NCI-H2227 treated with DMSO at 0.1 percent for 48 hours (cell line): ENCODE data around the gene NCOA3.
"Not testable (repeated sequence)": the region's sequence is repeated elsewhere in the genome, so short reads cannot be mapped to it uniquely, and the experiment has no call there.

Experiments used
- DNase-seq: peaks from one replicate; lab custom pipeline; 2025; lab: John Stamatoyannopoulos, UW

The NCOA3 gene

DNA sequence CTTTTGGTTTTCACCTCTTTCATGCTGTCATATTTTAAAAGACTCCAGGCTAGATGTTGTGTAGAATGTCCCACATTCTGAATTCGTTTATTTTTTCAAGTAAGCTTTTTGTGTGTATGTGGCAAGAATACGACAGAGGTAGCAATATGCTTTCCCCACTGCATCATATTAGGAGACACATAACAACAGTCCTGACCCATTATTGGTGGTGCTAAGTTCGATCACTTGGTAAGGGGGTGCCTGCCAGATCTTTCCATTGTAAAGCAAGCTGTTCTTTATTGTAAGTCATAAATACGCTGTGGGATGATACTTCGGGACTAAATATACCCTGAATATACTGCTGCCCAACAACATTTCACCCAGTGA, 588 bp upstream of the NCOA3 start:
- no peak for DNase-seq

DNA sequence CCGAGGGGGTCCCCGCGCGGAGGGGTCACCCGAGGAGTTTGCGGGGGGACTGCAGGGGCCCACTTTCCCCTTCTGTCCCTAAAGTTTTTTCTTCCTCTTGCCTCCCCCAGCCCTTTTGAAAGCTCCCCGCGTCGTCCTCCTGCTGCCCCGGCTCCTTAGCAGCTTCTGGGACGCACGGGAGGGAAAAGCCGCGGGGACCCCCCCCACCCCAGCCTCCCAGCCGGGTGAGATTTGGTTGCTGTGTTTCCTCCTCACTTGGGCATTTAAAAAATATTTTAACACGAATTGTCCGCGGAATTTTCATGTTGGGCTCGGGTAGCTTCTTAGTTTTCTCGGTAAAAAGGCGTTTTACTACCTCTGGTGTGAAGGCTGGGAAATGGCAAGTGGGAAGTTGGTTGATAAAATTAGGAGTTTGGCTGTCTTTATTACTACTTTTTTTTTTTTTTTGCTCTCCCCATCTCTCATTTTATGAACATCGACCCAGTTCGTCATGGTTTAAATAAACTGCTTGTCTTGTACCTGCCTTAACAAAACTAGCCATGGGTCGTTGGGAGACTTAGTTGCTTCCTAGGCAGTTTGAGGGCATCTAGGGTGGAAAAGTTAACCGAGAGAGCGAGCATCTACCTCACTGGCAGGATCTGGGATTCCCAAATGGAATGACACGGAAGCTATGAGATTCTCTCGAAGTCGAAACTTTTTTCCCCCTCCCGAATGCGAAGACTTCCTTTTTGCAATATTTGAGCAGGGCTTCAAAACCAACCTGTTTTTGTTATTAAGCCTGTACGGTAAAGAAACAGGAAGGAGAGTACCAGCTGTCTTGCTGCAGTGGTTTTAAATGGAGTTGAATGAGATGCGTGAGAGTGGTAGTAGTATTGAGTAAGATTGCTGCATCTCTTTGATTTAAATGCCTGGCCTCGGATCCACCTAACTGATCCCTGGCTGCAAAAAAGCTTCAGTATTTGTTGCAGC, 868 bp downstream of the NCOA3 start:
- DNase-seq: peak; percentile 18

DNA sequence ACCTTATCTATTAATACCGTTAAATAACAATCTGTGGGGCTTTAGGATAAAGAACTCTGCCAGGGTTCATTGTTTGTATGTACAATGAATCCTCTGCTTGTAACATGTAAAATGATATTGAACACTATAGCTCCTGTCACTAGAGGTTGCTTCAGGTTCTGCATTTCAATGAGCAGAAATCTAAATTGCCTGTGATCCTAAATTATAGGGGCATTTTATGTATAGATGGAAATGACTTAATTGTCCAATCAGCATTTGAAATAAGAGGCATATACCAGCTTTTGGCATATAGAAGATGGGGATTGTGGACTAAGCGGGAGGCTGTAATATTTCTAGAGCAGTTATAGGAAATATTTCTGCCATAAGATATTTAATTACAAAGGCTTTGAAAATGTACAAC, 2.0 kb downstream of the NCOA3 start:
- no peak for DNase-seq

DNA sequence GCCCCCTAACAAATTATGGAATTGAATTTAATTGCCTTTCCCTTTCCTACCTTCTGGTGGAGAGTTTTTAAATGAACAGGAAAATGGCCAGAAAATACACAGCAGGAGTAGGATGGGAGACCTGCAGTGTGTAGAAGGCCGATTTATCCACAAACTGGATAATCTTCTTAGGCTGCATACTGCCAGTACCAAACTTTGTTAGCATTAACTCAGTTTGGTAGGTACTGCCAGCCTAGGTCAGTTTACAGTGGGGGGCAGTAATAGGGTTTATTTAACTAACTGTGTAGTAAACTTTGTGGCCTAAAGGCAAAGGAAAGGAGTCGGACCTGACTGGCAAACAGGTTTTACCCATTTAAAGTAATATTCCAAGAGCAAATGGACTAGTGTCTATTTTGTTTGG, 4.6 kb downstream of the NCOA3 start:
- DNase-seq: no peak

DNA sequence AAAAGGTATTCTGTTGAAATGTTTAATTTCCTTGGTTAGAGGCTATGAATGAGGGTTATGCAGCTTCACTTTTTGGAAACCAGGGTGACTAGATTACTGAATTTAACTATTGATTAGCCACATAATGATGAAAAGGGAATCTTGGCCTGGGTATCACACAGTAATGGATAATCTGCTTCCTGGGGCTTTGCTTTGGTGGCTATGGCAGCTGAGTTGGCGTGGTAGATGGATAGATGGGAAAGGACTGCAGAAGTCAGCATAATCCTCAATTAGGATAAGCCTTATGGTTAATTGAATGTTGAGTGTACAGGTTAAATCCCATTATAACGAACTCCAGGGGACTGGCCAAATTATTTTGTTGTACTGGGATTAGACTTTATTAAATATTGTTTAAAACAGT, 5.2 kb downstream of the NCOA3 start:
- DNase-seq: no peak

GRCh38 chr20:47507275-47507981, 5.7 kb downstream of the NCOA3 start:
- DNase-seq: not testable (repeated sequence)

DNA sequence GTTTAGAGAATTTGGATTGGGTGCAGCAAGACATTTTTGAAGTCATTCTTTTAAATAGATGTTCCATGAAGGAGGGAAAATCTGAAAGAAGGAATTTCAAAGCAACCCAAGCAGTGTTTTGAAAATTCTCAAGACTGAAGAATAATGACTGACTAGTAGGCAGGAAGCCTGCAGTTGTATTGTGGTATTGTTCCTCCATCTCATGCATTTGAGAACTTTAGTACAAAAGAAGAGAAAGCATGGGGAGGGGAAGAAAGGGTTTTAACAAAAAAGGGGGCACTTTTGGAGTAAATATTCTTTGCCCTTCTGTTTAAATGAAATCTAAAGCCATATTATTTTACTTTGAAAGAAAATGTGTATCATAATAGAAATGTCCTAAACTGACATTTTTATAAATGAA, 6.6 kb downstream of the NCOA3 start:
- DNase-seq: no peak

- DNase-seq: no peak
Measured at GRCh38 chr20:47509104-47509661, 7.5 kb downstream of the NCOA3 start.

- DNase-seq: no peak
Measured at GRCh38 chr20:47509685-47510084, 8.0 kb downstream of the NCOA3 start.

- no peak for DNase-seq
Measured at GRCh38 chr20:47515843-47516242, 14.2 kb downstream of the NCOA3 start.

DNA sequence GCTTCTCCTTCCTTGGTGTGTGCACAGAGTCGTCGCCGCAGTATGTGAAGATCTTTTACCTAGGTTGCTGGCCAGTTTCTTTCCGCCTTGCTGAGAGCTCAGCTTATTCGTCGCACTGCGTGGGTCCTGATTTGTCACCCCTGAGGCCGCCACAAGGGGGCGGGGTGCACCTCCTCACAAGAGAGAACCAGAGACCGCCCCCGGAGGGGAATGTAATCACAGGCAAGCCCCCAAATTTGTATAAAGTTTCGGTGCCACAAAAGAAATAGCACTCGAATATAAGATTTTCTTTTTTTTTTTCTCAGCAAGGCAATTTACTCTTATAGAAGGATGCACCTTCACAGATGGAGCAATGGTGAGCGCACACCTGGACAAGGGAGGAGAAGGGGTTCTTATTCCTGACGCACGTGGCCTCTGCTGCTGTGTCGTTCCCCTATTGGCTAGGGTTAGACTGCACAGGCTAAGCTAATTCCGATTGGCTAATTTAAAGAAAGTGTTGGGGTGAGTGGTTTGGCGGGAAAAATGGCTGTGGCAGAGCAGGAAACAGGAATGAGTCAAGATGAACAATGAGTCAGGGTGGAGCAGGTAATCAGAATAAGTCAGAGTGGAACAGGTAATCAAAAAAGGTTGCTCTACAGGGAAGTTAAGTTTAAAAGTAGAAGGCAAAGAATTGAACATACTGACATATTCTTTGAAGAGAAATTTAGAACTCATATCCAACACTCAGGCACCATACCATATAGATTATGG, 19.5 kb downstream of the NCOA3 start:
- DNase-seq: no peak

DNA sequence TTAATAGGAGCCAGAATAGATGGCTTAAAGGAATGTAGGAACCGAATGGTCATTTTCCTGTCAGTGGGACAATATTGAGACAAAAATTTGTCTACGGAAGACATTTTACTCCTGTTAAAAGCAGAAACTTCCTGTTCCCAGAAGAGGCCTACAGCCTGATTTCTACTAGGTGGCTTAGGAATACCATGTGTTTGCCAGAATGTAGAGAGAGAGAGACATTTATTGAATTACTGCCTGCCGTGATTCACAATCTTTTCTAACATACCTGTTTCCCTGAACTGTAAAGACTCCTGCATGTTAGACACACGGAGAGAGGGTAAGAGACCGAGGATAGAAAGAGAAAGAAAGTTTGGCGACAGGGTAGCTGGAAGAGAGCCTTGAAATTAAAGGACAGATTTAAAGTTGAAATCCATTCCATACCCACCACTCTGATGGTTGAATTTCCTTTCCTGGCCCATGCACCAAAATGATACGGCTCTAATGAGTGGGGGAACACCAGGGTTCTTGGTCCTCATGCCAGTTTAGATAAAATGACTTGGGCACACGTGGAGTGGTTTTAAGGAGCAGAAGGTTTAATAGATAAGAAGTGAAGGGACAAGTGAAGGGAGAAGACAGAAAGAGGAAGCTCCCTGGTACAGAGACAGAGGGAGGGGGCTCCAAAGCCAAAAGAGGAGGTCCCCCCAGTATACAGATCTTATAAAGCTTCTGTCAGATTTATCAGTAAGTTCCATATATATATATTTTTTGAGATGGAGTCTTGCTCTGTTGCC, 22.5 kb downstream of the NCOA3 start:
- no peak for DNase-seq

GRCh38 chr20:47527004-47527800, 25.5 kb downstream of the NCOA3 start:
- DNase-seq: no peak

DNA sequence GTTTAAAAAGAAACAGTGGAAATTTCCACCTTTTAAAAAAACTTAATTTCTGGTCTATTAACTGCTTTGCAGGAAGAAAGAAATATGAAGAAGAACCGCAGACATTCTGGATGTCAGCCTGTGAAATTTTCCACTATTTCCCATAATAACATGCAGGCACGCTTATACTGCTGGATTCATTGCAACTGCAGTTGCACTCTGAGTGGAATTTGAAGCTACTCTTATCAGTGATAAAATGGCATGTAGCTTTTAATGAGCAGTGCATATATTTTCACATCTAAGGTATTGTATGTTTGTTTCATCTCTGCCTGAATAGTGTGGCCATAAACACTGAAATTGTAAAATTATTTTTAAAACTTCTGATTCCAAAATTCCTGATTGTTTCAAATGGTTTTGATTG, 28.2 kb downstream of the NCOA3 start:
- no peak for DNase-seq

- no peak for DNase-seq
Measured at GRCh38 chr20:47531458-47531857, 29.8 kb downstream of the NCOA3 start.

DNA sequence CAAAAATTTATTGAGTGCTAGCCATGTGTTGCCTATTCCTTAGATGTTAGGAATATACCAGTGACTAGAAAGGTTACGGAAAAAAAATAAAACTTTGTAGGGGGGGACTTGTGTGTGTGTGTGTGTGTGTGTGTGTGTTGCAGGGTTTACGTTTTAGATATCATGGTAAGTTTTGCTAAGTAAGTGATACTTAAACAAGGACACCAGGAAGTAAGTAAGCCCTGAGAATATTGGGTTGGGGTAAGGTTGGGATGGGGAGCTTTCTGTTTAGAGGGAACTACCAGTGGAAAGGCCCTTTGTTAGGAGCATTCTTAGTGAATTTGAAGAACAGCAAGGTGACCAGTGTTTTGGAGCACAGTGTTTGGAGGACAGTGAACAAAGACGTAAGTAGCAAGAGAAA, 30.3 kb downstream of the NCOA3 start:
- DNase-seq: no peak

DNA sequence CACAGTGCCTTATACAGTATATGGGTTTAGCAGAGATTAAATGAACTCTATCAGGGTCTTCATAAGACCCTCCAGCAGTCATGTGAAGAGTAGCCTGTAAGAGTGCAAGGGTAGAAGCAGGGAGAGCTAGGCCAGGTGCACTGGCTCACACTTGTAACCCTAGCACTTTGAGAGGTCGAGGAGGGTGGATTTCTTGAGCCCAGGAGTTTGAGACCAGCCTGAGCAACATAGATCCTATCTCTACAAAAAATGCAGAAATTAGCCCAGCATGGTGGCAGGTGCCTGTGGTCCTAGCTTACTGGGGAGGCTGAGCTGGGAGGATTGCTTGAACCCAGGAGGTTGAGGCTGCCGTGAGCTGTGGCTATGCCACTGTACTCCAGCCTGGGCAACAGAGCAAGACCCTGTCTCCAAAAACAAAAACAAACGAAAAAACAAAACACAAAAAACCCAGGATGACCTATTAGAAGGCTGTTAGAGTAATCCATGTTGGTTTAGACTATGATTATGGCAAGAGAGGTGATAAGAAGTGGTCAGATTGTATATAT, 31.9 kb downstream of the NCOA3 start:
- DNase-seq: no peak

GRCh38 chr20:47534405-47534804, 32.7 kb downstream of the NCOA3 start:
- no peak for DNase-seq

DNA sequence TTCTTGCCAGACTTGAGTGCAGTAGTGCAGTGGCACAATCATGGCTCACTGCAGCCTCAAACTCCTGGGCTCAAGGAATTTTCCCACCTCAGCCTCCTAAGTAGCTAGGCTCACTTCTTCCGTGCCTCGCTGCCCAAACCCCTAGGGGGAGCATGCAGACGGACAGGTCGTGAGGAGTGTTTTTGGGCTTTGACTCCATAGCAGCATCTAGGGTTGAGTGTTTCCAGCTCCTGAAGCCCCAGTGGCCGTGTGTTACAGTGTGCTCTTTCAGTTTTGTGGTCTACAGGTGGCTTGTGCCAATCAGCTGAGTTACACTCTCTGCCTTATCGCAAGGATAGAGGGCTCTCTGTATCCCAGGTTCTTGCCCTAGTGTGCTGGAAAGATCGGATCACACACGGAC, 33.4 kb downstream of the NCOA3 start:
- DNase-seq: no peak

GRCh38 chr20:47535994-47536393, 34.3 kb downstream of the NCOA3 start:
- no peak for DNase-seq
